ELF-1 (cell line): ENCODE results near the gene TEX38.
"Not testable (repeated sequence)": the region's sequence is repeated elsewhere in the genome, so short reads cannot be mapped to it uniquely, and the experiment has no call there.

Source experiments
- DNase-seq: peaks from one replicate; pipeline ENCODE4 v3.0.0-alpha.2; 2016; ENCODE audit warnings: low read depth, low spot score

Gene TEX38

DNA sequence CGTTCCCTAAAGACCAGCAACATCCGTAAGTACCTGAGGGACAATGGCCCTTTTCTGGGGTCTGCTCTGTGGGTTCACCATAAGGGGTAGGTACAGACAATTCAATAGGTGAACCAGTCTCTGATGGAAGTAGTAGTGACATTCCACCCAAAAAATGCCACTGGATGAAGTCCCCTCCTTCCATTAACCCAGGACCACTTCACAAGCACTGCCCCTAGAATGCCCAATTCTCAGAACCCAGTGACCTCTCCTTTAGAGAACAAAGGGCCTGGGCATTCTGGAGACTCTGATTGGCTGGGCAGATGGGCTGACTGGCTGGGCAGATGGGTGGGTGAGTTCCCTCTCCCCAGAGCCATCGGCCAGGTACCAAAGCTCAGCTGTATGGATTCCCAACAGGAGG, at the start of gene TEX38:
TEX38 (plus strand) TSS at position 301 of the 400 bp plus-strand sequence; CDS start at position 382, 81 bp downstream.
- DNase-seq, result no peak

DNA sequence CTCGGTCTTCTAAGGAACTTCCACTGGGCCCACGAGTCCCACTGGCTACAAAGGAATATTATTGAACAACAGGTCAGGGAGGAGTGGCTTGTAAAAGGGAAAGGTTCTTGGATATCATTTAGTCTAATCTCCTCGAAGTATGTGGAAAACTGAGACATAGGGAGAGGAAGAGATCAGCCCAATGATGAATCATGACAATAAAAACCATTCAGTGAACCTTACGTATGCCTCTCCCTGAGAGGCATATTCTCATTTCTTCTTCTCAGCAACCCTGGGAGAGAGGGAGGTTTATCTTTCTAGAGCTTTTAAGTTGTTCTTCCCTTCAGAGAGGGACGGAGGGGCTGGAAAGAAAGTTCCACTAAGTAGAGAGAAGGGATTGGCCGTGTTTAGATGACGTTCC, 49.7 kb upstream of the TEX38 start:
- no peak for DNase-seq

DNA sequence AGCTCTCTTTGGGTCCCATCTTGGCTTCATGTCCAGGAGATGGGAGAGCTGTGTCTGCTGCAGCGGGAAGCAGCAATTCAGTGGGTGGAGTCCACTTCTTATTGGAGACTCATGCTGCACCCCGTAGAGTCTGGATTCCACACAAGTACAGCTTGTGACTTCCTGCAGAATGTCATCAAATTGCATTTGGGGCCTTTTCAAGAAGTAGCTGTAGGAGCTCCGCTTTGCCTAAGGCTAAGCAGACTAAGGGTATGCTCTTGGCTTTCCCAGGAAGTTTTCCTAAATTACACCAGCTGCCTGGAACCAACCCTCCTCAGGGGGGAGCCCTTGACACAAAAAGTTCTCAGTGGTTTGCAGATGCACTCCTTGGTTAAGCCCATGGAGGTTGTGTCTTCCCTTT, 49.3 kb upstream of the TEX38 start:
- peak; percentile 79 for DNase-seq

DNA sequence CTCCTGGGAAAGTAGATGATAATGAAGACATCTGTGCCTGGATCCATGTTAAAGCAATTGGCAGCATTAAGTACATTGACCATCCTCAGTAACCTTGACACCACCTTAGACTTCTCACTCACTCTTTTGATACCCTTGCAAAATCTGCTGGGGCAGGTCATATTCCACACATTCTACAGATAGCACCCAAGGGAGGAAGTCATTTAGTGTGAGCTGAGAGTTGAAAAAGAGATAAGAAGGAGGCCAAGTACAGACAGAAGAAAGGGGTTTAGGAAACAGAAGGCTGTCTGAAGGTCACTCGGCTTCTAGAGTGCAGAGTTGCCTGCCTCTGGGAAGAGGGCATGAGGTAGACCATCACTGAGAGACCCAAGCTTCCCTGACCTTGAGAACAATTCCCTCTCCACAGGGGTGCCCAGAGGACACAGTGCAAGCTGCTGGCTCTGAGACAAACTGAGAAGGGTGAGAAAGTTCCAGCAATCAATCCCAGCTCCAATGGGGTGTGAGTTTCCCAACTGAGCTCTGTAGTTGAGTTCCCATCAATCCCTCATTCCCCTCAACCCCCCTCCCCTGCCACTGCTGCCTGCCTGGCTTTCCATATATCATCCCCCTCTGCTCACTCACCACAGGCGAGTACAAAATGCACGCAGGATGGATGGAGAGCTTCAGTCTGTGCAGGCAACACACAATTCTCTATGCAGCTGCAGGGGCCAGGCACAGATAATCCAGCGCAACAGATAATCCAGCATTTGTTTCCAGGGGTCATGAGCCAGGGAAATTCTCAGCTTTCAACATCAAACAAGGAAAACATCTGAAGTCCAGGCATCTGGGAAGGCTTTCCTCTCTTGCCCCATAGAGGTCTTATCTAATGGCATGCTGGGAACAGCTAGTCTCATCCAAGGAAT, 47.7 kb upstream of the TEX38 start:
- peak; percentile 47 for DNase-seq

DNA sequence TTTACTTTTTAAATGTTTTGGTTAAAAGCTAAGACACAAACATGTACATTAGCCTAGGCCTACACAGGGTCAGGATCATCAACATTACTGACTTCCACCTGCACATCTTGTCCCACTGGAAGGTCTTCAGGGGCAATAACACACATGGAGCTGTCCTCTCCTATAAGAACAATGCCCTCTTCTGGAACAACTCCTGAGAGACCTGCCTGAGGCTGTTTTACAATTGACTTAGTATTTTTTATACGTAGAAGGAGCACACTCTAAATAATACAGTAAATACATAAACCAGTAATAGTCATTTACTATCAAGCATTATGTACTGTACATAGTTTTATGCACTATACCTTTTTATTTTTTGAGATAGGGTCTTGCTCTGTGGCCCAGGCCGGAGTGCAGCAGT, 40.9 kb upstream of the TEX38 start:
- no peak for DNase-seq

DNA sequence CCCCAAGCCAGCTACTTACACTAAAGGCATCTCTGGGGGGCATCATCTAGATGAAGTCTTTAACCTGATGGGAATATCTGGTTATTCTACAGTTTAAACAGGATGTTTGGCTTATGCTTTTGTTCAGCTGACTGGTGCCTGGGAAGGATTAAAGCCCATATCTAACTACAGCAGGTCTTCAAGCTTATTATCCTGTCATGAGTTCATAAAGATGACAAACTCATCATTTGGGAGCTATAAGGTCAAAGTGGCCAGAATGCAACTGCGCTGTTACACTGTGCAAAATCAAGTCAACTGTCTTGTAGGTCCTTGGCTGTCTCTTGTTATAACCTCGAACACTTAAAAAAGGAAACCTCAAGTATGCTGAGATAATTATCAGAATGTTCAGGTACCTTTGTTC, 36.4 kb upstream of the TEX38 start:
- DNase-seq, result no peak

DNA sequence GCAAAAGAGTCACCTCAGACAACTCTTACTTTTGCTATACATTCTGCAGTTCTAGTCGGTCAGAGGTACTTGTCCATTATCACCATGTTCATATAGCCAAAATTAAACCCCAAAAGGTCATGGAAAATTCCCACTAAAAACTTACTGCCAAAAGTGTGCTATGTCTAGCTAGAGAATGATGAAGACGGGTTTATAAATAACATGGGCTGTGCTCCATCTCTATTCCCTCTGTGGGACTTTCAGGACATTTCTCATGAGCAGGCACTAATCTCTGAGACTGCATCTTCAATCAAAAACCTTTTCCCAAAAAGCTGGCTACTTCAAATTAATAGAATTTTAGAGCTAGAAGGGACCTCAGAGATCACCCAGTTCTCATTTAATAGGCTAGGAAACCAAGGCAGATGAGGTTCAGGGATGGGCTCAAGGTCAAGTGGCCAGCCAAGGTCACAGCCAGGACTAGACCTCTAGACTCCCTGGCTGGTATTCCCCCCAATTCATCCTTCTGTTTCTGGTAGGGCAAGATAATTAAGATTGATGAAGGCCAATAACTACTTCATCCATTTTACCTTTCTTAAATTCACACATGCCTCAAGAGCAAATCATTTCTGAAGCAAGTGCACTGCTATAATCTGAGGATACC, 34.1 kb upstream of the TEX38 start:
- no peak for DNase-seq

DNA sequence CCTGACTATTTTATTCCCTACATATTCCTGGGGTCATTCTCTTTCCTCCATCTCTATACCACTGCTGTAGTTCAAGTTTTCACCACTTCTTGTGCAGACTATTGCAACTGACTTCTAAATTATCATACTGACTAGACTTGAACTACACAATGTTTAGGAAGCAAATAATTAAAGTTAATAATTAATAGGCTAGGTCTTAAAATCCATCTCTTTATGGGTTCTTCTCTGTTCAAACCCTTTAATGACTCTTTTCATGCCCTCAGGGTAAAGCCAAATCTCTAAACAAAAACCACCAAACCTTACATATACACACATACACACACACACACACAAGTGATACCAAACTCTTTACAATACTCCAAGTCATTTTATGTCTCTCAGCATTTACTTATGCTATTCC, 32.7 kb upstream of the TEX38 start:
- no peak for DNase-seq

DNA sequence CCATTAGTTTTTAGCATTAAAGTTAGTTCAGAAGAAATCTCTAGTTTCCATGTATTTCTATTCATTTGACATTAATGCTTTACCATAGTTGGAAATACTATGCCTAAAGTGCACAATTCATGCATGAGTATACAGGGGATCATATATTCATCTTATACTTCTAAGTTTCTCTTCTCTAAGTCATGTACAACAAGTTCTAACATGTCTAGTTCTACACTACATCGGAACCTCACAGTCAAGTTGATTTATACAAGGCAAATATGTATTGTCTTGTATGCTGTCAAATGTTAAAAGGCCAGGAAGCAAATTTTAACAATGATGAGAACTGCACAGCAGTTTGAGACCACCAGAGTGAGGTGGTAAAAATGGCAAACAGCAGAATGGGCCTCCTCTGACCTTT, 32.1 kb upstream of the TEX38 start:
- DNase-seq, result no peak

DNA sequence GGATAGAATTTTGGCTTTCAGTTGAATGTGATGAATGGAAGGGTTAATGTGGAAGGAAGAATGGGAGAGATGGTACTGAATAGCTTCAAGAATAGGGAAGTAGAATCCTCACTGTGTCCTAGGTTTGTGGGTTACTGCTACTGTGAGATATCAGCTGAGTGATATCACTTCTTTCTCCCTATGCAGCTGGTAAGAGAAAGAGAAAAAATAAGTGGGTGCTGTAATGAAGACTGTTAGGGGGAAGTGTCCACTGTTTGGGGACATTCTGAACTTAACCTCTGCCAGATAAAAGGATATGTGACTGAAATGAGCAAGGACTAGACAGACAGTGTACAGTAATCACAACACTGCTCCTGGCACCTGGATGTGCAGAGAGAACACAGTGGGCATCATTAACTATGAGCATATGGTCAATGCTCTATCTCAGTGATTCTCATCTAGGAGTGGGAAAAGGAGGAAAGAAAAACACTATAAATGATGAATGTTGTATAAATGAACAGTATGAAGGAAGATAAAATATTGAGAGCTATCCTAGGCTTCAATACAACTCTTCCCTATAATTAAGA, 29.5 kb upstream of the TEX38 start:
- no peak for DNase-seq

DNA sequence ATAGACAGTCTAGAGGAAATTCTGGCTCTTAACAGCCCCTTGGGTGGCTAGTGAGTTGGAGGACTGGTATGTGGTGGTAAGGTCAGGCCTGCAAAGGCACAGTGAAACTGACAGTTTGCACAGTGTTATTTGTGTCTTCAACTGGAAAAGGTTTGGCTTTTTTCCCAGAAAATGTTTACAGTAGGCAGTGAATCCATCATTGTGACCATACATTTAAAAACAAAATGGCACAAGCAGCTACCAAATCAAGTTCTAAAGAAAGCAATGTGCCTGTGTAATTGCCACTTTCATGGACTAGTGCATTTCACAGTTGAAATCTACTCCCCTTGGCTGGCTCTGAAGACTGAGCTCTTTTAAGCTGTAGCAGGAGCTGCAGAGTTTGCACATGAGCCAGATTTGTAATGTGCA, 28.3 kb upstream of the TEX38 start:
- no peak for DNase-seq

DNA sequence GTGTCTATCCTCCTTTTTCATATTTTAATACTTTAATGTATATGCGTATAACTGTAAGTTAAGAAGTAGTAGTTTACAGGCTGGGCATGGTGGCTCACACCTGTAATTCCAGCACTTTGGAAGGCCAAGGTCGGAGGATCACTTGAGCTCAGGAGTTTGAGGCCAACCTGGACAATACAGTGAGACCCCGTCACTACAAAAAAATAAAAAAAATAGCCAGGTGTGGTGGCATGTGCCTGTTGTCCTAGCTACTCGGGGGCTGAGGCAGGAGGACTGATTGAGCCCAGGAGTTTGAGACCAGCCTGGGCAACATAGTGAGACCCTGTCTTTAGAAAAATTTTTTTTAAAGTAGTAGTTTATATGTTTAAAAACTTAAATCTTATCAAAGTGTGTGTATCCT, 25.8 kb upstream of the TEX38 start:
- no peak for DNase-seq

DNA sequence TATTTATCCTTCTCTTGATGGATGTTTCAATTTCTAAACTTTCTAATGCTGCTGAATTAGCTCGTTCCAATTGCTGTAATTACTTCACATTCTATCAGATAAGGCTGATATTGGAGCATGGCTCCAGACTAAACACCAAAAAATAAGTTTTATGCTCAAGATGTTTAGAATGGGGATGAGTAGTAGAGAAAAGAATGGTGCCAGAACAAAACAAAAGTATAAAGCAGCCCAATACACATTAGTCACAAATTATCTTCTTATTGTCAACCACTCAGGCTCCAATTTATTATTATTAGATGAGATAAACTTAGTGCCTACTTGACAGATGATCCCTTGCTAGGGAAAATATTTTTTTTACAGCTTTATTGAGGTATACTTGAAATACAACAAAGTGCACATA, 25.3 kb upstream of the TEX38 start:
- DNase-seq, result no peak

DNA sequence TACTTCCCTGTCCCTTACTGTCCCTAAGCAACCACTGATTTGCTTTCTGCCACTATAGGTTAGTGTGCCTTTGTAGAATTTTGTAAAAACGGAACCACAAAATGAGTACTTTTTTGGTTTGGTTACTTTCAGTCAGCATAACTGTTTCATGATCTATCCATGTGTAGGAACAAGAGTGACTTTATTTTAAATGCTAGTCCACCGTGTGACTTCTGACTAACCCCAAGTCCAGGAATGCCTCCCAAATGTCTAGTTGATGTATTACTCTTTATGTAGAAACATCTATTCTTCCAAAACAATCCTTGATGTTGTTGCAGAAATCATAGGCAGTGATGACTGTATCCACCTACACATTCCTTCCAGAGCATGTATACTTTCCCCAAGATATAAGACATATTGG, 24.8 kb upstream of the TEX38 start:
- no peak for DNase-seq

DNA sequence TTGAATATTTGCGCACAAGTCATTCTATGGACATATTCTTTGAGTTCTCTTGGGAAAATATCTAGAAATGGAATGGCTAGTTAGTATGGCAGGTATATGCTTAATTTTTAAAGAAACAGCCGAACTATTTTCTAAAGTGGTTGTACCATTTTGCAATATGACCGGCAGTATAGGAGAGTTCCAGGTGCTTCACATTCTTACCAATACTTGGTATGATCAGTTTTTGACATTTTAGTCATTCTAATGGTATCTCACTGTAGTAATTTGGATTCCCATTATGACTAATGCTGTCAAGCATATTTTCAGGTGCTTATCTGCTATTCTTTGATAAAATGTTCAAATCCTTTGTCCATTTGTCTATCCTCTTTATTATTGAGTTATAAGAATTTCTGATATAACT, 24.0 kb upstream of the TEX38 start:
- DNase-seq, result no peak

DNA sequence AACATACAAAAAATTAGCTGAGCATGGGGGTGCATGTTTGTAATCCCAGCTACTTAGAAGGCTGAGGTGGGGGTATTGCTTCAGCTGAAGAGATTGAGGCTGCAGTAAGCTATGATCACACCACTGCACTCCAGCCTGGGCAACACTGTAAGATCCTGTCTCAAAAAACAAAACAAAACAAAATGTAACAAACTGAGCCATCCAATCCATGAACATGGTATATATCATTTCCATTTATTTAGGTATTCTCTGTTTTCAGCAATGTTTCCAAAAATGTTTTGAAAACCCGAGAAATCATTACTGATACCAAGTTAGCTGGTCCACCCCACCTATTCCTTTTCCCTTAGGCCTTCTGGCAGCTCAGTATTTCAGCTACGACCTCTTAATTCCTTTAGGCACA, 21.9 kb upstream of the TEX38 start:
- DNase-seq, result no peak

DNA sequence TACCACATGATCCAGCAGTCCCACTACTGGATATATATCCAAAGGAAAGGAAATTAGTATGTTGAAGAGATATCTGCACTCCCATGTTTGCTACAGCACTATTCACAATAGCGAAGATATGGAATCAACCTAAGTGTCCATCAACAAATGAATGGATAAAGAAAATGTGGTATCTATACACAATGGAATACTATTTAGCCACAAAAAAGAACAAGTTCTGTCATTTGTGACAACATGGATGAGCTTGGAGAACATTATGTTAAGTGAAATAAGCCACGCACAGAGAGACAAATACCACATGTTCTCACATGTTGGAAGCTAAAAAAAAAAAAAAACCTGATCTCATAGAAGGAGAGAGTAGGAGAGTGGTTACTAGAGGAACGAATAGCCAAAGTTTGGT, 21.2 kb upstream of the TEX38 start:
- no peak for DNase-seq

DNA sequence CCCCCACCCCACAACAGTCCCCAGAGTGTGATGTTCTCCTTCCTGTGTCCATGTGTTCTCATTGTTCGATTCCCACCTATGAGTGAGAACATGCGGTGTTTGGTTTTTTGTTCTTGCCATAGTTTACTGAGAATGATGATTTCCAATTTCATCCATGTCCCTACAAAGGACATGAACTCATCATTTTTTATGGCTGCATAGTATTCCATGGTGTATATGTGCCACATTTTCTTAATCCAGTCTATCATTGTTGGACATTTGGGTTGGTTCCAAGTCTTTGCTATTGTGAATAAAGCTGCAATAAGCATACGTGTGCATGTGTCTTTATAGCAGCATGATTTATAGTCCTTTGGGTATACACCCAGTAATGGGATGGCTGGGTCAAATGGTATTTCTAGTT, 20.5 kb upstream of the TEX38 start:
- DNase-seq, result not testable (repeated sequence)

DNA sequence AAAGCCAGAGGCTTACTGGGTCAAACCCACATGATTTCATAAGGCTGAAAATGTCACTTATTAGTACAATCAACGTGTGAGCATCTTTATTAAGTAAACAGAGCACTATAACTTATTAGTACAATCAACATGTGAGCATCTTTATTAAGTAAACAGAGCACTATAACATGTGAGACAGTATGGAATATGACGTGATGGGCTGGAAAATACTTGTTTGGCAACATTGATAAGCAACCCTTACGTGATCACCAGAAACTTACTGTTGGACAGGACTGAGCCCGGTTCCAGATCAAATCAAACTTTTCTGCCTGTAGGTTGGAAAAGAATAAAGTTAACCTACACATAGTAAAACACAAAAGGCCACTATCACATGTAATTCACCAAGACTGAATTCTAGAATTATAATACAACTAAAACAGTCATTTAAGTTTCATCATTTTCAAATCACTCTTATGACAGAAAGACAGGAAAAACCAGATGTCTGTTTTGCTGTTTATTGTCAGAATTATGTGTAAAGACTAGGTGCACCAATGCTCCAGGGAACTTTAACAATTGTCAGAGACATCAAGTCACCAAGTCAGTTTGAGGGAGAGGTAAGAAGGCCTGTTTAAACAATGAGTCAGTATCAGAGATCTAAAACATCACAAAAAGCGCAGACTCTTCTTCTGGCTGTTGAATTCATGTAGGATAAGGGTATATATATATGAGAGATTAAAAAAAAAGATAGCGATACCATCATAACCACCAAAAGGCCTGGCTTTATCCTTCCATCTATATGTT, 19.1 kb upstream of the TEX38 start:
- no peak for DNase-seq

DNA sequence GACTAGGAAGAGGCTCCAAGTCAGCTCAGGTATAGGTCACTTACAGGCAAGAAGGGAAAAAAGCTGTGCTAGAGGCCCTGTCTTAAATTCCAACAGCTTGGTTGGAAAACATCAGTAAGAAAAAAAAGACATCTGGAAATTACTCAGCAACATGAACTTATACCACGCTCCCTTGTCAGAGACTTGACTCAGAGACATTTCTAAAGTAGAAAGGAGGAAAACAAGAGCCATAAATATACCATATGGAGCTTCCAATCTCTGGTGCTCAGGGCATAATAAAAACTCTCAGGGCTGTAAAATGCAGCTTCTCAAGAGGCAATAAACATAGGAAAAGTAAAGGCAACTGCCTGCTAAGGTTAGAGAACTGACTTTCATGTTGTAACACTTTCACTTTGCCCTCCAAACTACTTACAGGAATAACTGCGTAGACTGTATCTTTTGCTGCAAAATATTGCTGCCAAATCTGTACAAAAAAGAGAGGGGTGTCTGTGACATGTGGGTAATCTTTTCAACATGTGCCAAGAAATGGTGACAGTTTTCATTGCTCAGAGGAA, 18.2 kb upstream of the TEX38 start:
- DNase-seq, result no peak

DNA sequence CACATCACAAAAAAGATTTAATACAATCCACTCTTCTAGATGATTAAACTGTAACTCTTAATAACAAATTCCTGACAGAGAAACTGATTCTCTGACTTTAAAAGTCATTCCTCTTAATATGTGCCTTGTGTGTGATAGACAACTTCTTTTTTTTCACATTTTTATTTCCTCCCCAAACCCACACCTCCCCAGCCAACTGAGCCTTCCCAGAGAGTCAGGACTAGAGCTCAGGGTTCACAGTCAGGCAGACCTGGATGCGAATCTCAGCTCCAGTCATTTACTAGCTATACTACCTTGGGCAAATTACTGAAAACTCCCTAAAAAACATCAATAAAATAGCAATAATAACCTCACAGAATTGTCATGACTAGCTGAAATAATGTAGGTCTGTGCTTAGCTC, 17.6 kb upstream of the TEX38 start:
- no peak for DNase-seq

DNA sequence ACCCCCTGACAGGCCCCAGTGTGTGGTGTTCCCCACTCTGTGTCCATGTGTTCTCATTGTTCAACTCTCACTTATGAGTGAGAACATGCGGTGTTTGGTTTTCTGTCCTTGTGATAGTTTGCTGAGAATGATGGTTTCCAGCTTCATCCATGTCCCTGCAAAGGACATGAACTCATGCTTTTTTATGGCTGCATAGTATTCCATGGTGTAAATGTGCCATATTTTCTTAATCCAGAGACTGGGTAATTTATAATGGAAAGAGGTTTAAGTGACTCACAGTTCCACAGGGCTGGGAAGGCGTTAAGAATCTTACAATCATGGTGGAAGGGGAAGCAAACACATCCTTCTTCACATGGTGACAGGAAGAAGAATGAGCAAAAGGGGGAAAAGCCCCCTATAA, 17.0 kb upstream of the TEX38 start:
- not testable (repeated sequence) for DNase-seq
